Measurements from ENCODE around the gene RPL22.

RPL22 gene

GRCh38 chr1:6199298-6200187 lies at the start of gene RPL22:
RPL22 (minus strand) TSS chr1:6199595; CDS start chr1:6199573, 22 bp downstream.
- DNase-seq = peak; percentile 98 to 99

GRCh38 chr1:6248161-6248776 lies 48.9 kb upstream of the RPL22 start:
- DNase-seq = no peak
- TF ChIP-seq GATA1 (IDR thresholded peaks at IDR 0.05; ENCODE audit: low read depth, low read length) = no peak
- no peak for TF ChIP-seq POLR2A (IDR thresholded peaks at IDR 0.05; ENCODE audit: low read length)

More at GRCh38 chr1:6199298-6200187, at the start of gene RPL22:
- TF ChIP-seq GATA1 (IDR thresholded peaks at IDR 0.05; ENCODE audit: low read depth, low read length) (no peak), POLR2A (IDR thresholded peaks at IDR 0.05; ENCODE audit: low read length) (peak; percentile 89)

GRCh38 chr1:6247651-6248050 lies 48.3 kb upstream of the RPL22 start:
- no peak for DNase-seq
- no peak for TF ChIP-seq POLR2A (IDR thresholded peaks at IDR 0.05; ENCODE audit: low read length)
- no peak for TF ChIP-seq GATA1 (IDR thresholded peaks at IDR 0.05; ENCODE audit: low read depth, low read length)

- TF ChIP-seq POLR2A (IDR thresholded peaks at IDR 0.05; ENCODE audit: low read length) (no peak), GATA1 (IDR thresholded peaks at IDR 0.05; ENCODE audit: low read depth, low read length) (no peak)
- peak; percentile 82 to 90 for DNase-seq
Observed at GRCh38 chr1:6246497-6247467, 47.4 kb upstream of the RPL22 start.

GRCh38 chr1:6245869-6246496 lies 46.6 kb upstream of the RPL22 start:
- DNase-seq = peak; percentile 46 to 48
- TF ChIP-seq GATA1 (IDR thresholded peaks at IDR 0.05; ENCODE audit: low read depth, low read length) (no peak), POLR2A (IDR thresholded peaks at IDR 0.05; ENCODE audit: low read length) (no peak)

- DNase-seq = peak; percentile 84 to 90
- TF ChIP-seq GATA1 (IDR thresholded peaks at IDR 0.05; ENCODE audit: low read depth, low read length) (no peak), POLR2A (IDR thresholded peaks at IDR 0.05; ENCODE audit: low read length) (no peak)
Observed at GRCh38 chr1:6245086-6245868, 45.9 kb upstream of the RPL22 start.

GRCh38 chr1:6244401-6245049 lies 45.1 kb upstream of the RPL22 start:
- TF ChIP-seq GATA1 (IDR thresholded peaks at IDR 0.05; ENCODE audit: low read depth, low read length) (no peak), POLR2A (IDR thresholded peaks at IDR 0.05; ENCODE audit: low read length) (no peak)
- no peak for DNase-seq

GRCh38 chr1:6243993-6244392 lies 44.6 kb upstream of the RPL22 start, which contains the start of gene HES3:
HES3 (plus strand) TSS chr1:6244179; CDS start chr1:6244366, 187 bp downstream.
- TF ChIP-seq POLR2A (IDR thresholded peaks at IDR 0.05; ENCODE audit: low read length) (no peak), GATA1 (IDR thresholded peaks at IDR 0.05; ENCODE audit: low read depth, low read length) (no peak)
- no peak for DNase-seq

- no peak for TF ChIP-seq POLR2A (IDR thresholded peaks at IDR 0.05; ENCODE audit: low read length)
- no peak for TF ChIP-seq GATA1 (IDR thresholded peaks at IDR 0.05; ENCODE audit: low read depth, low read length)
- DNase-seq = no peak
Observed at GRCh38 chr1:6243053-6243834, 43.8 kb upstream of the RPL22 start.

- TF ChIP-seq GATA1 (IDR thresholded peaks at IDR 0.05; ENCODE audit: low read depth, low read length) (no peak), POLR2A (IDR thresholded peaks at IDR 0.05; ENCODE audit: low read length) (no peak)
- no peak for DNase-seq
Observed at GRCh38 chr1:6241887-6242740, 42.7 kb upstream of the RPL22 start.
